ENCODE data around the gene KCNQ2.

The KCNQ2 gene

GRCh38 chr20:63431944-63432343 is 40.5 kb downstream of the KCNQ2 start:
- DNase-seq = no peak

- DNase-seq = no peak
These were observed 41.6 kb downstream of the KCNQ2 start for GRCh38 chr20:63430891-63431290.

DNA sequence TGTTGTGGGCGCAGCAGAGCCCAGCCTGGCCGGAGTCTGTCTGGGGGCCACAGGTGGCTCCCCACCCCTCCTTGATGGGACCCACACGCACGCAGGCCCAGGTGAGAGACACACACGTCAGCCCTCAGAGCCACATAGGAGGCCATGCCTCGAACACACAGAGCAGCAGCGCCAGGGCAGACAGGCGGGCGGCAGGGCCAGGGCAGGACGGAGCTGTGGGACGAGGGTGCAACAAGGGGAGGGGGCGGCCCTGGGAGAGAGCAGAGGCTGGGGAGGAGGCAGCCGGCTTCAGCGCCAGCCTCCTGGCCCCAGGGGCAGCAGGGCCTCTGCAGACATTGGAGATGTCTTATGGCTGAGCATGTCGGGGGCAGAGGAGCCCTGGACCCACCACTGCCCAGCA is 42.5 kb downstream of the KCNQ2 start:
- no peak for DNase-seq

GRCh38 chr20:63428906-63429575 is 43.4 kb downstream of the KCNQ2 start:
- no peak for DNase-seq

DNA sequence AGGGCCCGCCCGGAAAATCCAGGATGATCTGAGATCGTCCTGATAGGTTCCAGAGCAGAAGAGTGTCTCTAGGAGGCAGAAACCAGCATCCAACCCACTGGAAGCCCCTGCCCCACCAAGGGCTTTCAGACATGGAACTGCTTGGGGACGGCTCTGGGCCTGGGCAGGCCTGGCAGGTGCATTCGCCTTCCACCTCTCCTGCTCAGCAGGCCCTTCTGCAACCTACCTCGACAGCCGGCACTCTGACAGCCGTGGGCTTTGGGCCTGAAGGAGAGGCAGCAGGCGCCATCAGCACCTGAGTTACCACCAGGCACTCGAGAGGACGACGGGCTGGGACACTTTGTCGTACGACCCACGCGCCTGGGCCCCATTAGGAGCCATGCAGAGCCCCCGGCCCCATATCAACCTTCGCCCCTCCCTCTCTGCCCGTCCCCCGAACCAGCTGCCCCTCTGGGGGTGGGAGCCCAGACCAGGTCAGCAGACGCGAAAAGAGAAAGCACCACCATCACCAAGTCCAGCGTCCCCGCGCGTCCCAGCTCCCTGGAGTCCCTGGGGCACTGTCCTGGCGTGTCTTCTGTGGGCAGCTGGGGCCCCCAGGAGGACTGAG is 44.6 kb downstream of the KCNQ2 start:
- no peak for DNase-seq

GRCh38 chr20:63427206-63427605 is 45.2 kb downstream of the KCNQ2 start:
- DNase-seq = no peak

DNA sequence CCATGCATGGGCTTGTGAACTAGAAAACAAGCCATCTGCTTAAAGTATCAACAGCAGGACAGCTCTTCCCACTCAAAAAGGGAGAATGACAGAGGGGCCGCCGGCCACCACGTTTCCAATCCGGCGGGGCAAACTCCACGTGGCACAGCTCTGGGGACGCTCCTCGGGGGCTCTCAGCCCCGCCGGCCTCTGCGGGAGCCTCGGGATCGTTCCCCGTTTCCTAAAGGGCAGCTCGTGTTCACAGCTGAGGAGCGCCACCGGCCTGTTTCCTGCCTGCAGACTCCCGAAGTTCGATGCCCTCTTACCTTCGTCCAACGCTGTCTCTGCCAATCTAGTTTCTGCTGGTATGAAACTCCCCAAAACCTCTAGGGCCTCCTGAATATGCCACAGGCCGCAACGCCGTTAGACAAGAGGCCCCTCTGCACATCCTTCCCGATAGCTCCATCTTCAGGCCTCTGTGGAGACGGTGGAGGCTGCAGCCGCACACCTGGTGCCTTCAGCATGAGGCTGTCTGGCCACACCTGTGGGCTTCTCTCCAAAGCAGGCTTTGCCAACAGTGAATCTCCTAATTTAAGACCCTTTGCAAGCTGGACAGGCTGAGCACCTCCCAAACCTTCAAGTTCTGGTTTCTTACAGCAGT is 46.5 kb downstream of the KCNQ2 start:
- no peak for DNase-seq

DNA sequence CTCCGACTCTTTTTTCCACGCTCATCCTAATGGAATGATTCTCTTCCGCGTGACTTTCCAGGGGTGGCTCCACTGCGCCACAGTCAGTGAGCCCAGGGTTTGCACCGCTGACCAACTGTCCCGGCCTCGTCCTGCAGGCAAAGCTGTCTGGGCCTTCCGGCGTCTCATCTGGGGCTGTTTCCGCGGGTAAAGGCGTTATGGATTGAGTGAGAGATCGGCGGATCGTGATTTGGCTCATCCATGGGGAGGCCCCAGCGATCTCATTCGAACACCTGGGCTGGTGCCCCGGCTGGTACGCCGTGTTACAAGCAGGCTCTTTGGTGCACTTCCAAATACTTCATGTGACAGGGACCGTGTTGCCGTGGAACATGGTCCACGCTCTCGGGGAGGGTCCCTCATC is 47.8 kb downstream of the KCNQ2 start:
- no peak for DNase-seq

GRCh38 chr20:63423751-63424150 is 48.7 kb downstream of the KCNQ2 start:
- no peak for DNase-seq

DNA sequence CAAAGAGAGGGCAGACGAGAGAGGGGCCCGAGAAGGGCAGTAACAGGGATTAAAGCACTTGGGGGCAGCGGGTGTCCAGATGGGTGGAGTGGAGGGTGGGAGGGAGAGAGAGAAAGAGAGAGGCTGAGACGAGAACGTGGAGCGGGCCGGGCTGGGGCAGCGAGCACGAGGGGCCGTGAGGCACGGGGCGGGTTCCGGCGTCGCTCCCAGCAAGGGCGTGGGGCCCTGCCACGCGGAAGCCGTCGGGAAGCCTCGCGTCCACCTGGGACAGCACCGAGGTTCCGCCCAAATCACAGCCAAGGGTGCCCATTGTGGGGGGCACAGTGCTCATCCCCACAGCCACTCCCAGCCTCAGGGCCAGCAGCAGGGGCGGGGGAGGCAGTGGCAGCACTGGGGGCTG is 49.8 kb downstream of the KCNQ2 start:
- no peak for DNase-seq

DNA sequence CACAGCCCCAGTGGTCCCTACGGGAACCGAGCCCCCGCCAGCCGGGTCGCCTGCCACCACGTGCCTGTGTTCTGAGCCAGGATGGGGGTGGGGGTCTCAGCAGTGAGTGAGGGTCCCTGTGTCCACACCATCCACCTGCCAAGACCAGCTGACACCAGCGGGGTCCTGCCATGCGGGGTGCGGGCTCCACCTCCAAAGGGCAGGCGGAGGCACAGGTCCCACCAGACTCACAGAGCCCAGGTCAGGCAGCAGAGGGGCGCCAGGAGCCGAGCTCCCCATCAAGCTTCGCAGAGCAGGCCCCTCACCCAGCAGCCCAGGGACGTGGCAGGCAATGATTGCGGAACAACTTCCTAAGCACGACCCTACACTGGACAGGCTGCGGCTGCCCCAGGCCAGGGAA is 50.5 kb downstream of the KCNQ2 start:
- no peak for DNase-seq

- DNase-seq = no peak
These were observed 51.3 kb downstream of the KCNQ2 start for GRCh38 chr20:63421094-63421692.

- DNase-seq = no peak
These were observed 51.9 kb downstream of the KCNQ2 start for GRCh38 chr20:63420359-63421093.

DNA sequence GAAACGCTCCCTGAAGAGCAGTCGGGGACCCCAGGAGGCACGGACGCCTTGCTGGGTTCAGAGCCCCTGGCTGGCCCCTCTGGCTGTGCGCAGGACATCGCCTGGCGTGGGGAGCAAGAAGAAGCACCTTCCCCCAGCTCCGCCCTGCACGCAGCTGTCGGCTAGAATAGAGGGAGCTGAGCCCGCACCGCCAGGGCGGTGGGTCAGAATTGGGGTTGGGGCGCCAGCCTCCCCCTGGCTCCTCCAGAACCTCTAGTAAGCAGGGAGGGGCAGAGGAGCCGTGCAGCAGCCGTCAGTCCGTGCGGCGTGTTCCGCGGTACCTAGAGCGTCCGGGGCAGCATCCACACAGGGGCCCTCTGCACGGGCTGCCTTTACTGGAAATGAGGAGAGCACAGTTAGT is 53.2 kb downstream of the KCNQ2 start:
- DNase-seq = no peak

- no peak for DNase-seq
These were observed 53.8 kb downstream of the KCNQ2 start for GRCh38 chr20:63418617-63419016.

GRCh38 chr20:63417738-63418120 is 54.7 kb downstream of the KCNQ2 start:
- no peak for DNase-seq

- no peak for DNase-seq
These were observed 55.2 kb downstream of the KCNQ2 start for GRCh38 chr20:63417097-63417737.

DNA sequence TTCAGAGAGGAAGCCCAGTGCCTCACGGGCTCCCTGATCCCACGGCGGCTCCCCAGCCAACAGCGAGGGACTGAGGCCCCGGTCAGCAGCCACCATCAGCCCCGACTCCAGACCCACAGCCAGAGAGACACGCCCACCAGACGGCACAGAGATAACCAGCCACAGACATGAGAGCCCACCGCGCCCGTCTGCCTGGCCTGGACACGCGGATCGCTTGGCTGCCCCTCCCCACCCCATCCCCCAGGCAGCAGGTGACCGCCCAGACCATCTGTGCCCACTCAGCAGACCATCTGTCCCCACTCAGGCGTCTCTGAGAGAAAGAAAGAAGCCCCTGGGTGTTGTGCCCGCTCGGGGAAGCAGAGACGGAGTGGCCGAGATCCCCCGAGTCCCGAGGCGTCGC is 55.8 kb downstream of the KCNQ2 start:
- DNase-seq = no peak

DNA sequence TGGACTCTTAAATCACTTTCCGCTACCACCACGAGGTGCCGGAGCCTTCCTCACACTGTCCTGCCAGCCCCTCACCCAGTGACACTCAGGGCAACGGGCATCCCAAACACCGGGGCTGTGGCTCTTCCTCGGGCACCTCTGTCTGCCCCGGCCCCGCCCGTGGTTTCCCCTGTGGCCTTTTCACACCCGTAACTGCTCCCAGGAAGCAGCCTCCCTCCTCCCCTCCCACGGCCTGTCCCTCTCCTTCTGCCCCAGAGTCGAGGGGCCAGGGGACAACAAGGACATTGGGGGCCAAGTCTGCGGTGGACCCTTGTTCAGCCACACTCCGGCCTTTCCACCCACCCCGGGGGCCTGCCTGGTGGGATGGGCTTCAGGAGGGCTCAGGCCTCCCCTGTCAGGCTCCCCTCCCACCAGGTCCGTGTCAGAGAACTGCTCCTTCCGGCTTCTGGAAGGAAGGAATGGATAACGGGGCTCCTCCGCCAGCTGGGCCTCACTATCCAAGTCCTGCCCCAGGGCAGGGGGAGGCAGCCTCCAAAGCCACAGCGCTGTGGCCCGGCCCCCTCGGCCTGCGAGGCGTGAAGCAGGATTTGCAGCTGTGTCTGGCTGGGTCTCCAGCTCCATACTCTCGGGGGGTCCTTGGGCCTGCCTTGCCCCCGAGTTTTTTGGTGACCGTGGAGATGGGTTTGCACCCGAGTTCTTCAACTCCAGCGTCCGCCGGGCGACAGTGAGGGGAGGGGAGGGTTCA is 56.6 kb downstream of the KCNQ2 start:
- DNase-seq = no peak

DNA sequence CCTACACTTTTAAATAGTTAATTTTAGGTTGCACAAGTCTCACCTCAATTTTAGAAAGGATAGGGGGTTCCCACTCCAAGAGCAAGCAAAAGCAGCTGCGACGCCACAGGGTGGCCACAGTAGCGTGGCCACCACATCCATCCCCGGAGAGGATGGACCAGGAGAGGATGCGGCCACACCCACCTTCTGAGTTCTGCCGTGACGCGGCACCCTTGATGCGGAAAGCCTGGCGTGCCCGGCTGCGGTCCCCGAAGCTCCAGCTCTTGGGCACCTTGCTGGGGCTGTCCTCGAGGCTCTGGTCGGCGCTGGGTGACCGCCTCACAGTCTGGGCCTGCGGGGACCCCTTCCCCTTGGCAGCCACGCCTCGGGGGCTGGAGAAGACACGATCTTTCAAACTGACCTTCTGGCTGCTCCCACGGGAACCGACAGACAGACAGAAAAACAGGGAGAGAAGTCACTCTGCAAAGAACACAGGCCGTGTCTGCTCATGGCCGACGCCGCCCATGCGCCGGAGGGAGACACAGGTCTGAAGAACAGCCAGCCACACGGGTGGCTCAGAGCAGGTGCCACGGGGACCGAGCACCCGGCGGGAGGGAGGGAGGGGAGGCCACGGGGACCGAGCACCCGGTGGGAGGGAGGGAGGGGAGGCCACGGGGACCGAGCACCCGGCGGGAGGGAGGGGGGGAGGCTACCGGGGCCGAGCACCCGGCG is 57.6 kb downstream of the KCNQ2 start:
- DNase-seq = no peak

- no peak for DNase-seq
These were observed 58.3 kb downstream of the KCNQ2 start for GRCh38 chr20:63413963-63414684.
